Measurements from ENCODE around the gene KCNK15. TPM values are rescaled to one million over a fixed set of nuclear protein-coding genes. Genes with fewer than 3 reads are reported as not detected.
A peak's percentile ranks its signal among the peaks of the same experiment; 100 is the strongest.

KCNK15 gene
- total RNA-seq, 1 experiment from 2014 or later: 1.4 TPM

GRCh38 chr20:44743916-44744655, 1.6 kb upstream of the KCNK15 start:
- Mint-ChIP-seq H3K27ac (ENCODE audit: low read depth, unreplicated experiment) (no peak overlapping the region), H3K9me3 (ENCODE audit: unreplicated experiment) (no peaks in the 10 kb centered on the region), H3K36me3 (ENCODE audit: insufficient read depth, unreplicated experiment) (no peaks in the 10 kb centered on the region), H3K4me3 (ENCODE audit: unreplicated experiment) (no peak overlapping the region), H3K4me1 (ENCODE audit: insufficient read depth, unreplicated experiment) (peaks cover 21% of the 10 kb centered on the region), H3K27me3 (ENCODE audit: insufficient read depth, unreplicated experiment) (peaks cover 50% of the 10 kb centered on the region)
- no TSS peak for BruUV-seq (replicated peaks)
- ChIA-PET POLR2A (no interaction called here), CTCF (interaction anchor here (0.6 to 1.9 kb wide), 4 partner anchors 8 to 995 kb away, joined by 3 to 10 read pairs (median 4); no protein-coding TSS in a partner anchor)
- TF ChIP-seq CTCF (IDR thresholded peaks at IDR 0.05; ENCODE audit: unreplicated experiment): no peak
- intact Hi-C loops (cut with micrococcal nuclease): no loop called here
- no peak for DNase-seq (ENCODE audit: unreplicated experiment)

- POLR2A ChIA-PET: no interaction called here
These were observed 505 bp upstream of the KCNK15 start for GRCh38 chr20:44745122-44745597.

GRCh38 chr20:44746367-44747165, 901 bp downstream of the KCNK15 start:
- CTCF ChIA-PET: interaction anchor here (0.6 to 5.8 kb wide), 38 partner anchors 8 to 896 kb away, joined by 3 to 102 read pairs (median 6); partner anchors contain the start of gene YWHAB
- BruUV-seq (replicated peaks): TSS peak; percentile 32
- Mint-ChIP-seq H3K36me3 (ENCODE audit: insufficient read depth, unreplicated experiment) (no peaks in the 10 kb centered on the region), H3K4me3 (ENCODE audit: unreplicated experiment) (peak overlapping the region; percentile 39), H3K27me3 (ENCODE audit: insufficient read depth, unreplicated experiment) (peaks cover 55% of the 10 kb centered on the region), H3K4me1 (ENCODE audit: insufficient read depth, unreplicated experiment) (peaks cover 20% of the 10 kb centered on the region), H3K27ac (ENCODE audit: low read depth, unreplicated experiment) (no peak overlapping the region), H3K9me3 (ENCODE audit: unreplicated experiment) (no peaks in the 10 kb centered on the region)
- intact Hi-C loops (cut with micrococcal nuclease): loop anchor here (1.0 kb wide), 1 partner anchor 121 kb away; no protein-coding TSS in a partner anchor
- POLR2A ChIA-PET: interaction anchor here (0.6 to 1.9 kb wide), 11 partner anchors 17 to 428 kb away, joined by 3 to 7 read pairs (median 3); partner anchors contain the start of genes PI3 and YWHAB
- no peak for TF ChIP-seq CTCF (IDR thresholded peaks at IDR 0.05; ENCODE audit: unreplicated experiment)
- no peak for DNase-seq (ENCODE audit: unreplicated experiment)

More at GRCh38 chr20:44745122-44745597, 505 bp upstream of the KCNK15 start:
- H3K4me1 Mint-ChIP-seq (ENCODE audit: insufficient read depth, unreplicated experiment): peaks cover 20% of the 10 kb centered on the region
- intact Hi-C loops (cut with micrococcal nuclease): no loop called here
- no peaks in the 10 kb centered on the region for H3K9me3 Mint-ChIP-seq (ENCODE audit: unreplicated experiment)
- no peaks in the 10 kb centered on the region for H3K36me3 Mint-ChIP-seq (ENCODE audit: insufficient read depth, unreplicated experiment)
- peaks cover 60% of the 10 kb centered on the region for H3K27me3 Mint-ChIP-seq (ENCODE audit: insufficient read depth, unreplicated experiment)
- CTCF ChIA-PET: interaction anchor here (0.7 to 5.8 kb wide), 4 partner anchors 7 to 123 kb away, joined by 3 to 102 read pairs (median 24); no protein-coding TSS in a partner anchor
- no peak overlapping the region for H3K27ac Mint-ChIP-seq (ENCODE audit: low read depth, unreplicated experiment)
- DNase-seq (ENCODE audit: unreplicated experiment): no peak
- peak overlapping the region; percentile 39 for H3K4me3 Mint-ChIP-seq (ENCODE audit: unreplicated experiment)
- BruUV-seq (replicated peaks): no TSS peak
- TF ChIP-seq CTCF (IDR thresholded peaks at IDR 0.05; ENCODE audit: unreplicated experiment): no peak

Data from MCF 10A (cell line).